HG03565 (cell line): ENCODE data around the gene CCDC134.
"Not testable (repeated sequence)": the region's sequence is repeated elsewhere in the genome, so short reads cannot be mapped to it uniquely, and the experiment has no call there.

Experiments used
- ATAC-seq: cut with Tn5 transposase; IDR thresholded peaks from one replicate; pipeline ENCODE4 v1.9.1; 2021; ENCODE audit warnings: mild to moderate bottlenecking, moderate library complexity; ENCODE audit not compliant: unreplicated experiment

The CCDC134 gene

DNA sequence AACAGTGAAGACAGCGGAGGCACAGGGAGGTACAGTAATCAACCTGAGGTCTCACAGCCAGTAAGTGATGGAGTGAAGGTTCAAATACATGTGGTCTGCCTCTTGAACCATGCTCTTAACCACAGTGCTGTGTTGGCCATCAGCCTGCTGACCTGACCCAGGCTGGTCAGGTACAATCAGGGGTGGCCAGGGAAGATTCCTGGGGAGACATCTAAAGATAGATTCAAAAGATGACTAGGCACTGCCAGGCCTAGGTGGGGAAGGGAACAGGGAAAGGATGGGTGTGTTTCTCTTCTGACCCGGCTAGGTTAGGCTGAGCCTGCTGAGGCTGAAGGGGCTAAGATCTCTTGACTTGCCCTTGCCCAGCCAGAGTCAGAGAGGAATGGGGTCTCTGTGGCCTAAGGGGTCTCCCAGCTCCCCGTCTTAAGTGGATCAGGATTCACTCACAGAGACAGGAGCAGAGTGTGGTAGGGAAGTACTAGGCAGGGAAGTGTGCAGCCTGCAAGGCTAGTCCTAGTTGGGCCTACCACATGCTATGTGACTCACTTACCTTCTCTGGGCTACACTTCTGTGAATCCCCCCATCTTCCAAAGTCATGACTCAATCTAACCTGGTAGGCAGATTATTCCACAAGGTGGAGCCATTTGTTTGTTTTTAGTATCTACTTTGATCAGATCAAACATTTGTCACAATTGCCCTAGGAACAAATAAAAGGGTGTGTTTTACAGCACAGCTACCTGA, 22.0 kb downstream of the CCDC134 start:
- no peak for ATAC-seq

- no peak for ATAC-seq
Observed at GRCh38 chr22:41823797-41824196, 23.3 kb downstream of the CCDC134 start.

DNA sequence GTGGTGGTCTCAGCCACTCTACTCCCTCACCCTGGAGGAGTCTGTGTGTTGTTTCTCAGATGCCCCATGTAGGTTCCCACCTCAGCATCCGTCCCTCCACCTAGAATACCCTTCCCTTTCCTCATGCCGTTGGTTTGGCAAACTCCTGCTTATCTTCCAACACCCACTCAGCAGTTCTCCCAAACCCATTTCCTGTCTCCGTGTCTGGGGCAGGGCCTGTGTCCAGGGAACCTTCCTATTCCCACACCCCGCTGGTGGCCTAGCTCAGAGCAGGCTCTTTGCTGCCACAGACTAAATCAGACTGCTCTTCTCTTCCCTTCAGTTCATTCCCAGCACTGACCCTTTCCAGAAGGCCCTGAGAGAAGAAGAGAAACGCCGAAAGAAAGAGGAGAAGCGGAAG, 24.9 kb downstream of the CCDC134 start:
- no peak for ATAC-seq

DNA sequence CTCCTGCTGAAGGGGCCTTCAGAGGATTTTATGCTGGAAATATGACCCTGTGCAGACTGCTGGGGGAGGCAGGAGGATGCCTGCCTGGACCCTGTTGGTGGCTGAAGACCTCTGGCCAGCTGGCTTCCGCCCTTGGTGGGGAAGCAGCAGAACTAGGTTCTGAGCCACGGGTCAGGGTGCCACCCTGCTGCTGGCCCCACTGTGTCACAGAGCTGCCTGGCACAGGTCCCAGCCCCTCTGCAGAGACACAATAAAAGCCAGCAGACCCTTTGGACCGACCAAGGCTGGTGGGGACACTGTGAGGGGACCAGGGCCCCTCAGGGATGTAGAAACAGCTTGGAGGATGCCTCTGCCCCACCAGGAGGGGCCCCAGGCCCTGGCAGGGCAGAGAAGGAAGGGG, 25.5 kb downstream of the CCDC134 start:
- no peak for ATAC-seq

DNA sequence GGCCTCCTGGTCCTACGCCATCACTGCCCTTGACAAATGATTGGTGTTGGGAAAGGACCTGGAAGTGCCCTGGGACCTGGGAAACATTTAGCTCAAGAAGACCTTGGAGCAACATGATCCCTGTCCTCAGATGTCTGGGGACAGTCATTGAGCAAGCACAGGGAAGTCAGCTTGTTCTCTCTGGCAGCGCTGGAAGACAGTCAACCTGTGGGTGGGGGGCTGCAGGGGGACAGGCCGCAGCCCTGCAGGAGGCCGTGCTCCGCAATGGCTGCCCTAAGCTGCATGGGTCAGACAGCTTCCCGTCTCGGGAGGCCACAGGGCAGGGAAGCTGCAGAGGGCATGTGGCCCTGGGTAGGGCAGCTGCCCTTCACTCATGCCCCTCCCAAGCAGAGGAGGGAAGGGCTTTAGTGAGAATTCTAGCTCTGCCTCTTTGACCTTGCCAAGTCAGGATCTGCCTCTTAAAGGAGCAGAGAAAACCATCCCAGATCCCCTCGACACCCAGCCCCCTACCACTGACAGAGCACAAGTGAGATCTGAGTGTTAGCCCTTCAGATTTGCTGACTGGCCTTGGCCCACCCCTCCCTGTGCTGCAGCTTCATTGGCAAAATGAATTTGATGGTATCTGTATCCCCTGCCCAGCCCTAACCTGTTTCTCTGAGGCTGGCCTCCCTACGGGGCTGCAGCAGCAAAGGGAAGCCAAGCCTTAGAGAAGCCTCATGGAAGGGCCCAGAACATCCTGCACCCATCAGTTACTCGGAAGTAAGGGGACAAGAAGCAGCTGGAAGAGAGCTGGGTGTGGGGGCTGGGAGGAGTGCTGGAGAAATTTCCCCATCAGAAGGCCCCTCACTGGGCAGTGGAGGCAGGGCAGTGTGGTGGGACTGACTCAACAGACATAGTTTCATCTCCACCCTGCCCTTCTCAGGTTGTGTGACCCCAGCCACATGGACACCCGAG, 26.2 kb downstream of the CCDC134 start:
- ATAC-seq: no peak

- ATAC-seq: no peak
Observed at GRCh38 chr22:41827671-41828070, 27.2 kb downstream of the CCDC134 start.

DNA sequence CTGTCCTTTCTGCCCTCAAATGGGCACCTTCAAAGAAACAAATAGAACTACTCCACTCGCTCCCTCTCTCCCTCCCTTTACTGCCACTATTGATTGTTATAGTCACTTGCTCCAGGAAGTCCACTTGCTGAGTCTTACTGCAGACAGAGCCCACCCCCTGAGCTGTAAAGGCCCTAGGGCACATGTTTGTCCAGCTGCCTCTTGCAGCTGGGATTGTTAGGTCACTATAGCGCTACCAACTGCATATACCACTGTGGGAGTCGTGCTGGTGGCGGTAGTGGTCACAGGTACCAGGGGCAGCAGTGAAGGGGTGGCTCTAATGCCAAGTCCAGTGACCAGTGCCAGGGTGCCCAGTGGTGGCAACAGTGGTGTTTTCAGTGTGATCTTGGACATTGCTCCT, 28.0 kb downstream of the CCDC134 start:
- ATAC-seq: no peak

DNA sequence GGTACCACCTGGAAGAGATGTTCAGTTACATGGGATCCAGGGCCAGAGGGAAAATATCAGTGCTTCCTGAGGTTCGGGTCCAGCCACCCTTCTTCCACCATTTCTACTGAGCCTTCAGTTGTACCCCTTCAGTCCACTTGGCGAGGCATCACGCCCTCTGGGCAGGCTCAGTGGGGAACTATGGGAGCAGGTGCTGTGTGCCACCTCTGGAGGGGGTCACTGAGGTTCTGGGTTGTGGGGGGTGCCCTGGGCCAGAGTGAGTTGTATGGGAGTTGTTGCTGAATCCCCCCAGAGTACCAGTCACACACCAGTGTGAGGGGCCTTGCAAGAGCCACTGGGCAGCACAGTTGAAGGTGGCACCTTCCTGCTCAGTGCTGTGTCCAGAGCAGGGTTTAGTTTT, 29.7 kb downstream of the CCDC134 start:
- no peak for ATAC-seq

DNA sequence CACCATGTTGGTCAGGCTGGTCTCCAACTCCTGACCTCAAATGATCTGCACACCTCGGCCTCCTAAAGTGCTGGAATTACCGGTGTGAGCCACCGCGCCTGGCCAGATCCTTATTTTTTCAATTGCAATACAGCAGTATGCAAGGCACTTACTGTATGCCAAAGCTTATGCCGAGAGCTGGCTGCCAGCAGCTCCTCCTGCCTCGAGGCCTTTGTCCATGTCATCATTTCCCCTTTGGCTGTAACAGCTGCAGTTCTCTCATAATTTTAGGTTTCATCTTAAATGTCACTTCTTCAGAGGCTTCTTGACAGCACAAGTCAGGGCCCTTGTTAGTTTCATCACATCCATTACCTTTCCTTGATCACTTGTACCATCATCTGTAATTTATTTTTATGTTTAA, 30.9 kb downstream of the CCDC134 start:
- ATAC-seq: no peak

DNA sequence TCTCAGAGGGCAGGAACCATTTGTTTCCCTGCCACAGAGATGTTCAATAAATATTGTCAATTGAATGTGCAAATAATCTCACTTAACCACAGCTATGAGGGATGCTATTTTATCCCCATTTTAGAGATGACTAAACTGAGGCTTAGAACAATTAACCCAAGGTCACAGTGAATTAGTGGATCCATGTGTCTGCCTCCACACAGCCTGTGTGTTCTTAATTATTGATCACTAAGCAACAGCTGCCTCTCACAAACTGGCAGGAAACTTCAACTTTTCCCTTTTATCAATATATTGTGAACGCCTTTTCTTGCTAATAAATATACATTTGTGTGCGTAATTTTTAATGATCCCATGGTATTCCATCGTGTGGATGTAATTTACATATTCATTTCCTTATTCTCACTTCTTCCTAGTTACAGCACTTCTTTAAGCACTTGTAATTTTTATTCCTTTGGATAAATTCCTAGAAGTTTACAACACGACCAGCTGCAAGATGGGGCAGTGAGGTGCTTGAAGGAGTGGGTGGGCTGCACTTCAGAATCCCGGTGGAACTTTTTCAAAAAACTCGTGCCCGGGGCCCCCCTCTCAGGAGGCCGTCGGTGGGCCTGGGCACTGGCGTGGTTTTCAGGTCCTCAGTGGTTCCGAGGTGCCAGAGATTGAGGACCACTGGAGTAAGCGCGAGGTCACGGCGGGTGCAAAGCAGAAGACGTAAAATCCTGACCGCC, 31.5 kb downstream of the CCDC134 start:
- no peak for ATAC-seq

- peak; percentile 76 for ATAC-seq
Observed at GRCh38 chr22:41832553-41833368, 32.3 kb downstream of the CCDC134 start, which contains the start of gene SREBF2. Gene SREBF2, plus strand, starts transcription at chr22:41833105. Its CDS starts 166 bp downstream, at chr22:41833271.

- no peak for ATAC-seq
Observed at GRCh38 chr22:41833369-41834004, 33.0 kb downstream of the CCDC134 start.

- no peak for ATAC-seq
Observed at GRCh38 chr22:41834005-41834944, 33.8 kb downstream of the CCDC134 start.

- not testable (repeated sequence) for ATAC-seq
Observed at GRCh38 chr22:41835462-41835861, 35.0 kb downstream of the CCDC134 start.

GRCh38 chr22:41836551-41836950, 36.1 kb downstream of the CCDC134 start:
- no peak for ATAC-seq

DNA sequence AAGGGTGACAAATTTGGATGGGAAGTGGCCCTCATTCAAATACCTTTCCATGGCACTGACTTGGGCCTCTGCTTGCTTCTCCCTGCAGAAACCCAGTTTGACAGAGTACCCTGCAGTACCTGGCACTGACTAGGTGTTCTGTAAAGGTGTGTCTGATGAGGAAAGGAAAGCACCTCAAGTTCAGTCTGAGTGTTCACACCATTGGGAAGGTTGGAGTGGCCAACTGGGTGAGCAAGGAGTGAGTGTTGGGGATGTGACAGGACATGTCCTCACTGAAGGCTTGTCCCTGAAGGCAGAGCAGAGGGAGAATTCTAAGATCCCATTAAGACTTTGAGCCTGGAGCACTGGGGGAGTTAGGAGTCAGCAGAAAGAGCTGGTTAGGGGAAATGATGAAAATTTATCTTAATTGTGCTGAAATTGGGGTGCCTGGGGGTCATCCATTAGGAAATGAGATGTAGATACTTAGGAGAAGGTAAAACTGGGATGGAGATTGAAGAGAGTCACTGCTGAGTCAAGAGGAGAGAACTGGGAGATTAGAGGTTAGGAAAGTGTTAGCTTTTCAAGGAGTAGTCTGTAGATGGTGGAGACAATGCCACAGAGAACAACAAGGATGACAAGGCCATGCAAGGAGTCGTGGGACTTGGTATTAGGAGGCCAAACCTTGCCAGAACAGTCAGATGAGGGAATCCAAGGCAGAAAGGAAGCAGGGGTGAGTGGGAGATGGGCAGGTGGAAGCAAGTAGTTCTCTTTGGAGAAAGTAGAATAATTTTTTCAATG, 38.6 kb downstream of the CCDC134 start:
- ATAC-seq: no peak

DNA sequence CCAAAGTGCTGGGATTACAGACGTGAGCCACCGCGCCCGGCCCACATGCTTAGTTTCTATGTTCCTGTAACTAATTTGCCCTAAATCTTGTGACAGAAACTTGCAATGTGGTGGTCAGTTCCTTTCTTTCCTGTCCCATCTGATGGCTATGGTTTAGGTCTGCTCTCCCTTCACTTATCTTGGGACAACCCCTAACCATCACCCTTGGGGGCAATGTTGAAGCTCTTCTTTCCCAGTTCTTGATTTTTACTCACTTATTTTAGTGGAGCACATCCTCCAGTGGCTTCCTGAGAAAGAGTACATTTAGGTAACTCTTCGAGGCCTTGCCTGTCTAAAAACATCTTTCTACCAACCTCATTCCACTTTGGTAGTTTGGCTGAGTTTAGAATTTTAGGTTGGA, 39.7 kb downstream of the CCDC134 start:
- ATAC-seq: no peak

GRCh38 chr22:41841085-41841712, 40.7 kb downstream of the CCDC134 start:
- no peak for ATAC-seq
